GM18502 (cell line): Measurements from ENCODE around the gene PDE11A.
A peak's percentile ranks its signal among the peaks of the same experiment; 100 is the strongest.

ENCODE experiments used
- ATAC-seq: cut with Tn5 transposase; IDR thresholded peaks from one replicate; pipeline ENCODE4 v1.9.1; 2021; ENCODE audit warnings: mild to moderate bottlenecking; ENCODE audit not compliant: unreplicated experiment, poor library complexity

PDE11A gene

DNA sequence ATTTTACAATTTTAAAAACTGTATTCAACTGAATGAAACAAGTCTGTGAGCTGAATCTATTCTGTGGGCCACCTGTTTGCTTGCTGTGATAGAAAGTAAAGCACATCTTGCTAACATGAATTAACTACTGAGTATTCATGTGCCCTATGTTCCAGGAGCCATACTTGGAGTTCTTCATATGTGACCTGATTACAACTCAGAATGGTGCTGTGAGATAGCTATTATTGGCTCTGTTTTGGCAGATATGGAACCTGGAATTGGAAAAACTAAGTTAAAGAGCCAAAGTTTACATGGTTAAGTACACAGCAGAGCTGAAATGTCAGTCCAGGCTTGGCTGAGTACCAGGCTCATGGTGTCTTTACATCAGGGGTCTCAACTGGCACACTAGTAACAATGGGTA, 426.3 kb downstream of the PDE11A start:
- ATAC-seq: no peak

GRCh38 chr2:177641331-177641730, 431.2 kb downstream of the PDE11A start:
- no peak for ATAC-seq

DNA sequence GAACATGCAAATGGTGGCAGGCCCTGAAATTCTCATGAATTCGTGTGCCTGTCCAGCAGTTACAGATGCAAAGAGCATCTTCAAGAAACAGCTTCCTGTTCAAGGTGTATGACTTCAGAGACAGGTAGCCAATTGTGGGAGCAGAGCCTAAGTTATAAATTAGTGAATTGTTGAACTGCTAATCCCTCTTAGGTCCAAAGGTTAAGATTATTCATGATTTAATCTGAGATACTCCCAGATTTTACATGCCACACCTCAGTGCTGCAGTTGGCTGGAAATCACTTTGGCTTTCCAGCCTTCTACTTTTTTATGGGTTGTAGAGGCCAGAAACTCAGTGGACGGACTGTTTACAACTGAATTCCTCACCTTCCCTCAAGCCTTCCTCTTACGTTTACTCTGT, 432.2 kb downstream of the PDE11A start:
- ATAC-seq: no peak

DNA sequence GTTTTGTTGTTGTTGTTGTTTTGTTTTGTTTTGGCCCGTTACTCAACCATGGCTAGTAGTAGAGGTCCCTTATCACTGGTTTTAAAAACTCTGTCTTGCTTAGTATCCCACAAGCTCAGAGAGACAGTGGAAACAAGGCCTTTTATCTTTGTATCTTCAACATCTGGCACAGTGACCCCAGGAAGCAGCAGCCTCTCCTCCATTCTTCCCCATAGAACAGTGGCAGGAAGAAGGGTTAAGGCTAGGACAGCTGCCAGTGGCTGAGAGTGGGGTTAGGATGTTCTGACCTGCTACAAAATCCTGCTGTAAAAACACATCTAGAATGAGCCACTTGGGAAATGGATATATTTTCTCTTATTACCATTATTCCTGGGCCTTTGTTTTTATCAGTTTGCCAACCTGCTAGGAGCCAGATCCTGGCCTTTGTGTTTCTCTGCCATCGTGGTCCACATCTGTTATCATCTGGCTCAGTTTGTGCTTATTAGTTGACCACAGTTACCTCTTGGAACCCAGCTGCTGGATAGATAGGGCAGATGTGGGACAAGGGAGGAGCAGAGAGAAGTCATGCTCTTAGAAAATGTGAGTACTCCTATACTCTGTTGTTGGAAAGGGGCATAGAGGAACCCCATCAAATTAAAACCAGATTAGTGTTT, 433.2 kb downstream of the PDE11A start:
- no peak for ATAC-seq

GRCh38 chr2:177638507-177638906, 434.1 kb downstream of the PDE11A start:
- no peak for ATAC-seq

GRCh38 chr2:177636672-177637071, 435.9 kb downstream of the PDE11A start:
- no peak for ATAC-seq

DNA sequence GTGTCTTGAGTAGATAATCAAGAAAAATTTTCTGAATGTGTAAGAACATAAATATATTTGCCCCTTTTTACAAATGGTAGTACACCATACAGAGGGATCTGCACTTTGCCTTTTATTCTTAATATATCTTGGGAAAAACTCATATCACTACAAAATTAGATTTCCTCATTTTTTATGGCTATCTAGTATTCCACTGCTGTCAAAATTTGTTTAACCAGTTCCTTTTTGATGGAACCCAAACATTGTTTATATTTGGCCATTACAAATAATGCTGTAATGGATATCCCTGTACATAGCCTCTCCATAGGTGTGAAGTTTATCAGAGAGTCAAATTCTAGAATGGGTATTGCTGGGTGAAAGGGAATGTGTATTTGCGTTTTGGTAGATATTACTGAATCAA, 436.9 kb downstream of the PDE11A start:
- no peak for ATAC-seq

- no peak for ATAC-seq
Measured at GRCh38 chr2:177633910-177634294, 438.7 kb downstream of the PDE11A start.

DNA sequence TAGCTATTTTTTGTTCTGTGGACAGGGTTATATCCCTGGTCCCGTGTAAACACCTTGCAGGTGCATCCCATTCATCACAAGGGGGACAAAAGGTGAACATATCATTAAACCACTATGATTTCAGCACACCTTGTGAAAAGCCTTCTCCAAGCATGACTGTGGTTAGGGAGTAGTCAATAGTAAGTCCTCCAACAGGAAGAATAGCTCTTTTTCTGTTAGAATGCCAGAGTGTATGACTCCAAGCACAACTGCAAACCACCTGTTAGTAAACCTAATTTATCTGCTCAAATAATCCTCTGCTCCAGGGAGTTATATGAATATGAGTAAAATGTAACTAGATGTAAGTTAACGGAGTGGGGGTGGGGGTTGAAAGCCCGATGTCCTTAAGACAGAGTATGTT, 439.5 kb downstream of the PDE11A start:
- no peak for ATAC-seq

DNA sequence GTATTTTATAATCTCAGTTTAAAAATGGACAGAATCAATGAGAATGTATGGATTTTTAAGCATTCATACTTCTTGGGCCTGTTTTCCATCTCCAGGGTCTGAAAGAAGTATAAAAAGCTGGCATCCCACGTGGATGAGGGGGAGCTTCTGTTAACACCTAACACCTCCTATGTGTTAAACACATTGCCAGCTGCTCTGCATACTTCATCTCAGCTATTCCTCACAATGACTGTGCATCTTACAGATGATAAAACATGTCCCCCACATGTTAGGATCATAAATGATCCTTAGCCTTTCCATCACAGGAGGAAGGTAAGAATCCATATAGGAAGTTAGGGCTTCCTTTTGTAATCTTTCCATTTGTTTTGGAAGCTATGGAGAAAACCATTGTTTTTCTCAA, 440.9 kb downstream of the PDE11A start:
- no peak for ATAC-seq

DNA sequence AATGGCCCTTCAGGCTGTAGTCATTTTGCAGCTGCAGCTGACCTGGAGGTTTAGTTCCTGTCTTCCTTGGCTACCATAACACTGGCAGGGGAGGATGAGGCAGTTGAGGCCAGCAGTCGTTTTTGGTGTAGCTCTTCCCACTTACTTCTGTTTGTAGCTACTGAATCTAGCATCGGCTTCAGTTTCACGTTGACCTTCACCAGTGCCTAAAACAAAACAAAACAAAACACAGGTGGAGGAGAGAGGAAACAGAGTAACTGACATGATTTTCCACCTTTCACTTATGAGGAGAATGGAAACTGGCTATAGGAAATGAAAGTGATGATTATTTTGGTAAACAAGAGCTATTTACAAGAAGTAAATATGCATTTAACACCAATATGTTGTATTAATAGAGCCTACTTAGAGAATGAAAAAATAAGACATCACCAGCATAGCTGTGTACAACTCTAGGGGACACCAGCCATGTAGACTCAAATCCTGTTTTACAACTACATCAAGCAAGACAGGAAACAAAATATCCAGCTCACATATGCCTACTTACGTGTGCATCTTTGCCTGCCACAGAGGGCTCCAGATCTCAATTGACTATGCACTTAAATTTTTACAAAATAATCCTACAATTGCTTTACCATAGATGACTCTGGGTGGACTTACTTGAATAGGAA, 443.1 kb downstream of the PDE11A start:
- peak; percentile 54 for ATAC-seq

DNA sequence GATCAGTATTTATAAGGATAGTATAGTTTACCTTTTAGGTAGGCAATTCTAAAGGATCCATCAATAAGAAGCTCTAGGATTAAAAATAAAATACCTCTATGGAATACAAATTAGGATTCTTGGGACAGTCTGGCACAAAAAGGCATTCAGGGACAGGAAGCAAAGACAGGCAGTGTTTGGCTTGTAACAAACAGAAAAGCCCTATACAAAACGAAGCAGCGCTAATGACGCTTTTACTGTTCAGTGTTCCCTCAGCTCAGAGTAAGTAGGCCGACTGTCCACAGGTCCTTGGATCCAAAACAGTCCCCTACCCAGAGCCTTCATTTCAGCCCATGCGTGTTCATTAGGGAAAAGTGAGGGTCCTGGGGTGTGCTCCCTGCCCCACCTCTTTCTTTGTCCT, 443.7 kb downstream of the PDE11A start:
- ATAC-seq: no peak

DNA sequence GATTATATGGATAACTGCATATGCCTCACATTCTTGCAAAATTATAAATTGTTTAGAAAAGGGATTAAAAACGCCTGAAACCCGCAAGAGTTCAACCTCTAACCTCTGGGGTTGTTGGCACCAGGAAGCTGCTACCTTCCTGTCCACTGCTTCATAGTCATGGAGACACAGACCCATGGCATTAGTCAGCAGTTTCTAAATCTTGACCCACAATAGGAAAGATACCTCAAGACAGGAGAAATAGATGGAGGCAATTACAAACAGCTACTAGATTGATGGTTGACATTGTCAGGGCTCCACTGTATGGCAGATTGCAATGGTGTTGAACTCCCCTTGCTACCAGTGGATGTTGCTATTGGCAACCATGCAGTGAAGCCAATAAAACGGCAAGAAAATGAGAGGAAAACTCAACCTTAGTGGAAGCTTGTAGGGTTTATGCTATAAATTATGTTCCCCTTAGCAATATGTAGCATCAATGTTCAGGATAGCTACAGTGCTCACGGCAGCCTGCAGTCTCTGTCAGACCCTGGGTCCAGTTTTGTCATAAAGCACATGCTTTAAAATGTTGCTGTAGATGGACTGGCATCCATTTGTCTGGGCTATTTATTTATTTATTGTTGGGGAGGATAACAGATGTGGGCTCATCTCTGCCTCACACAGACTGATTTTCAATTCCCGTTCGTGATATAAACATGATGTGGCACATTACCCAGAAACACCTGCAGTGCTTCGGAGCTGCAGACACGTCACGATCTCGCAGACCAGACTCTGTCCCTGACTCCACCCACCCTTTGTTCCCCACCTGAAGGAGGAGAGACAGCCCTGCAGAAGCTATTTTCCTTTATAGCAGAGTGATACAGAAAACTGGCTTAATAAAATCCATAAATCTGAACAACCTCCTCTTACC, 446.6 kb downstream of the PDE11A start:
- no peak for ATAC-seq

DNA sequence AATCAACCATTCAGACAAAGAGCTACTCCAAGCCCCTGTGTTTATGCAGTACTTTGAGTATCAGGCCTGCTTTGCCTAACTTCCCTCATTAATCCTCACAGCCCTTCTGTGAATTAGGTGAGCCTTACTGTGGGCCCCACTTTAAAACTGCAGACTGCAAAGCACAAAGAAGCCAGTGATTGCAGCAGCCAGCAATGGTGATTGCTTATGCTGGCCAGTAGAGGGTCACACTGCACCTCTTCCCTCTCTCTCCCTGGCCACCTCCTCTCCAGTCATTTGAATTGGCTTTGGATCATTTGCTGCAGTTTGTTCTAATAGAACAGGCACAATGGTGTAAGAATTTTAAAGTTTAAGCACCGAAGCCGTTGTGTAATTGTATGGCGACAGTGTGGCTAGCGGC, 450.1 kb downstream of the PDE11A start:
- no peak for ATAC-seq

DNA sequence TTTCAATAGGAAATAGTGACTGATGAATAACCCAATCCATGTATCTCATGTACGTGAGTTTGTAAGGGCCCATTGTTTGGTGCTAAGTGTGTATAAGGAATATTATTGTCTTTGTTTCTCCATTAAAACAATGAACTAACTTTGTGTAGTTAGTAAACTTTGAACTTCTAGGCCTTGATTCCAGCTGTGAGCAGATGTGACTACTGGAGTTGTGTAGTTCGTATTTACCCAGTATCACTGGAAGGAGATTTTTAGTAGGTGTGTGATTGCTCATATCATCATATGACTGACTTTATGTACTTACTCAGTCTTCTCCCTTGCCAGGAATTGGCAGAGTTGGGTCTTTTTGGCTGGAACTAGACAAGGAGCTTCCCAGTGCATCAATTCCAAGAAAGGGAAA, 452.6 kb downstream of the PDE11A start:
- no peak for ATAC-seq

GRCh38 chr2:177619461-177619860, 453.1 kb downstream of the PDE11A start:
- no peak for ATAC-seq

GRCh38 chr2:177618255-177619253, 454.0 kb downstream of the PDE11A start:
- ATAC-seq: peak; percentile 99

DNA sequence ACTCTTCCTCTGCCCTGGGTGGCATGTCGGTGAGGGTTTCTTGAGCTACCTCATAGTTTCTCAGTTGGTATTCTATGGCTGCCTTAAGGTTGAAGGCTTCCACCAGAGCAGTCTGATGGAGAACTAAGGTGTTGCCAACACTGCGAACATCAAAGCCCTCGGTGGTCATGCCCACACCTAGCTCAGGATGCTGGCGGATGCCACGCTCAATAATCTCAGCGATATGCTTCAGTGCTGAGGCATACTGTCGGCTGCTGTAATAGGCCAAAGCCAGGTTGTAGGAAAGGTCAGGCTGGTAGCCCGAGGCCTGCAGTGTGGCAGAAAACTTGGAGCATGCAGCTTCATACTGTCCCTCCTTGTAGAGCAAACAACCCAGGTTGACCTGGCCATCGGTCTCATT, 454.7 kb downstream of the PDE11A start:
- no peak for ATAC-seq

- no peak for ATAC-seq
Measured at GRCh38 chr2:177616731-177617130, 455.8 kb downstream of the PDE11A start.

GRCh38 chr2:177616066-177616465, 456.5 kb downstream of the PDE11A start:
- no peak for ATAC-seq
